ENCODE measurements around the gene ANKRD11. TPM values are rescaled to one million over a fixed set of nuclear protein-coding genes. Genes with fewer than 3 reads are reported as not detected.

ANKRD11 gene
- total RNA-seq, 4 donors from 2014 or later = 75.6 to 183 (median 108) TPM

GRCh38 chr16:89377453-89377848 is 112.9 kb downstream of the ANKRD11 start:
- WGBS, 2 donors = 88 to 90% methylated on average over 8 of the region's 8 CpGs
- intact Hi-C loops (cut with DNase I; ENCODE audit: low total_unique reads) = no loop called here
- TF ChIP-seq CTCF (IDR thresholded peaks at IDR 0.05) (no peak), POLR2A (IDR thresholded peaks at IDR 0.05) (no peak)
- no peak for DNase-seq (ENCODE audit: low spot score in 2 of 2)
- no peak overlapping the region for H3K4me3 ChIP-seq (ENCODE audit: low read depth, poor library complexity, severe bottlenecking)

GRCh38 chr16:89376812-89377452 is 113.4 kb downstream of the ANKRD11 start:
- DNase-seq (ENCODE audit: low spot score in 2 of 2) = no peak
- no peak for TF ChIP-seq POLR2A (IDR thresholded peaks at IDR 0.05)
- no peak for TF ChIP-seq CTCF (IDR thresholded peaks at IDR 0.05)
- no peak overlapping the region for H3K4me3 ChIP-seq (ENCODE audit: low read depth, poor library complexity, severe bottlenecking)
- 87% methylated on average over 8 of the region's 8 CpGs for WGBS, 2 donors
- intact Hi-C loops (cut with DNase I; ENCODE audit: low total_unique reads) = no loop called here

- intact Hi-C loops (cut with DNase I; ENCODE audit: low total_unique reads) = no loop called here
- no peak overlapping the region for H3K4me3 ChIP-seq (ENCODE audit: low read depth, poor library complexity, severe bottlenecking)
- TF ChIP-seq CTCF (IDR thresholded peaks at IDR 0.05) = no peak
- TF ChIP-seq POLR2A (IDR thresholded peaks at IDR 0.05) = no peak
- 96% methylated on average over 10 of the region's 10 CpGs for WGBS, 2 donors
- no peak for DNase-seq (ENCODE audit: low spot score in 2 of 2)
Measured at GRCh38 chr16:89375686-89376085, 114.7 kb downstream of the ANKRD11 start.

GRCh38 chr16:89375021-89375420 is 115.3 kb downstream of the ANKRD11 start:
- intact Hi-C loops (cut with DNase I; ENCODE audit: low total_unique reads) = no loop called here
- TF ChIP-seq CTCF (IDR thresholded peaks at IDR 0.05) (no peak), POLR2A (IDR thresholded peaks at IDR 0.05) (no peak)
- no peak overlapping the region for H3K4me3 ChIP-seq (ENCODE audit: low read depth, poor library complexity, severe bottlenecking)
- WGBS, 2 donors = 90% methylated on average over 19 of the region's 19 CpGs
- DNase-seq (ENCODE audit: low spot score in 2 of 2) = no peak

GRCh38 chr16:89374393-89374960 is 115.9 kb downstream of the ANKRD11 start:
- intact Hi-C loops (cut with DNase I; ENCODE audit: low total_unique reads) = no loop called here
- DNase-seq (ENCODE audit: low spot score in 2 of 2) = no peak
- 72 to 73% methylated on average over 18 of the region's 18 CpGs for WGBS, 2 donors
- no peak overlapping the region for H3K4me3 ChIP-seq (ENCODE audit: low read depth, poor library complexity, severe bottlenecking)
- no peak for TF ChIP-seq CTCF (IDR thresholded peaks at IDR 0.05)
- no peak for TF ChIP-seq POLR2A (IDR thresholded peaks at IDR 0.05)
